ENCODE results near the gene KAZN.

Gene KAZN

DNA sequence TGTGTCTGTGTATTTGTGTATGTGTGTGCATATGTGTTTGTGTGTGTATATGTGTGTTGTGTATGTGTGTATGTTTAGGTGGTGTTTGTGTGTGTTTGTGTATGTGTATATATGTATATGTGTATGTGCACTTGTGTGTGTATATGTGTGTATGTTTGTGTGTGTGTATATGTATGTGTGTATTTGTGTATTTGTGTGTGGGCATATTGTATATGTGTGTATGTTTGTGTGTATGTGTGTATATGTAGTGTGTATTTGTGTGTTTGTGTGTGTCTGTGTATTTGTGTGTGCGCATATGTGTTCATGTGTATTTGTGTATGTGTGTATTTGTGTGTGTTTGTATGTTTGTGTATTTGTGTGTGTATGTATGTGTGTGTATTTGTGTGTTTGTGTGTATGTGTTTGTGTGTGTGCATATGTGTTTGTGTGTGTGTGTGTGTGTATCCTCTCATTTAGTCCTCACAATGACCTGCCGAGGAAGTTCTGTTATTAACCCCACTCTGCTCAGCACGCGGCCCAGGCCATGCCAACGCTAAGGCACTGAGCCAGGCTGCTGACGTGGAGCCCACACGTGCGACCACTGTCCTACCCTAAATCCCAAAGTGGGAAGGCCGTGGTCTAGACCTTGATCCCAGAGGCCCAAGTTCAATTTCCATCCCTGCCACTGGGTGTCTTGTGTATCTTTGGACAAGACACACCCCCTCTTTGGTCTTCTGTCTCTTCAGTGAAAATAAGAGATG is 511.8 kb downstream of the KAZN start:
- no peak for DNase-seq (ENCODE audit: low read depth in 3 of 3)

GRCh38 chr1:15110867-15111230 is 512.4 kb downstream of the KAZN start:
- no peak for DNase-seq (ENCODE audit: low read depth in 3 of 3)

GRCh38 chr1:15113146-15113545 is 514.7 kb downstream of the KAZN start:
- DNase-seq (ENCODE audit: low read depth in 3 of 3): no peak

DNA sequence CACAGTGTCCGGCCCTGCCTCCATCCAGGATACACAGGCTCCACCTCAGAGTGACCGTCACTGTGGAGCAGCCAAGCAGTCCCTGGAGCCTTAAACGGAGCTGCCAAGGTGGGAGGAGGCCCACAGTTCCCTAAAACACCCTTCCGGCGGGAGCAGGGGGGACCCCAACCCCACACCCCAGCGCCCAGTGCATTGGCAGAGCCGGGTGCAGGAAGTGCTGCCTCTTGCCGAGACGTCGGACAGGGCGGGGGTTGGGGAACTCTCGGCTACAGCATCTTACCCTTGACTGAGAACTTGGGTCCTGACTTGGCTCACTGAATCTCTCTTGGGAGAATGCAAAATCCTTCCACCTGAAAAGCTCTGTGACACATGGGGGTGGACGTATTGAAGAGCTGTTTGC is 516.4 kb downstream of the KAZN start:
- no peak for DNase-seq (ENCODE audit: low read depth in 3 of 3)

- no peak for DNase-seq (ENCODE audit: low read depth in 3 of 3)
These were observed 517.3 kb downstream of the KAZN start for GRCh38 chr1:15115542-15116330.

DNA sequence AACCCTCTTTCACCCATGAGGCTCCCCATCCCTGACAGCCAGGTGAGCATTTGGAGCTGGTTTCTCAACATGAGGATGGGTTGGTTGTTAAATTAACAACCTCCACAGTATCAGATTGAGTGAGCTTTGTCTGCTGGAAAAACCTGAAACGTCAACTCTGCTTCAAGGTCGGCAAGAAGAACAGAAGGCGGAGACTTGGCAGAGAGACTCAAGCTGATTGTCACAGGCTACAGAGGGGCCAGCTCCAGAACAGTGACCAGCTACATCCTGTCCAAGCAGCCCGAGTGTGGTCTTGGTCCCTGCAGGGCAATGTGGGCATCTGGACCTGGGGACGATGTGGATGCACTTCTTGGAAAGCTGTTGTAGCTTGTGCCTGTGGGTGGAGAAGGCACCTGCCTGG is 518.5 kb downstream of the KAZN start:
- no peak for DNase-seq (ENCODE audit: low read depth in 3 of 3)

- DNase-seq (ENCODE audit: low read depth in 3 of 3): no peak
These were observed 519.3 kb downstream of the KAZN start for GRCh38 chr1:15117671-15118325.

DNA sequence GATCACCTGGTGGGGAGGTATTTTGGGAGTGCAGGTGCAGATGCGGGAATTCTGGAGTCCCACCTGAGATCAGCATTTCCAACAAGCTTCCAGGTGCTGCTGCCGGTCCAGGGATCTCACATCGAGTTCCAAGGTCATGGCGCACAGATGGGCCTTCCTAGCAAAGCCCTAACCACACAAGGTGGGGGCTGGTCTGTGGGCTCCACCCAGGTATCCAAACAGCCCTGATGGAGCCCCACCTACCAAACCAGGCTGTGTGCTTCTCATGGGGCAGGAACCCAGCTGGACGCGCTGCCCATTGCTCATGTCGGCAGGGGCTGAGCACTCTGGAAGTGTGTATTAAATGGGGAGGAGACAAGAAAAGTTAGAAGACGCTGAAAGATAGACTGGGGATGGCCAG is 520.1 kb downstream of the KAZN start:
- DNase-seq (ENCODE audit: low read depth in 3 of 3): no peak

GRCh38 chr1:15120251-15120945 is 521.9 kb downstream of the KAZN start:
- no peak for DNase-seq (ENCODE audit: low read depth in 3 of 3)

GRCh38 chr1:15122331-15122730 is 523.8 kb downstream of the KAZN start:
- no peak for DNase-seq (ENCODE audit: low read depth in 3 of 3)

DNA sequence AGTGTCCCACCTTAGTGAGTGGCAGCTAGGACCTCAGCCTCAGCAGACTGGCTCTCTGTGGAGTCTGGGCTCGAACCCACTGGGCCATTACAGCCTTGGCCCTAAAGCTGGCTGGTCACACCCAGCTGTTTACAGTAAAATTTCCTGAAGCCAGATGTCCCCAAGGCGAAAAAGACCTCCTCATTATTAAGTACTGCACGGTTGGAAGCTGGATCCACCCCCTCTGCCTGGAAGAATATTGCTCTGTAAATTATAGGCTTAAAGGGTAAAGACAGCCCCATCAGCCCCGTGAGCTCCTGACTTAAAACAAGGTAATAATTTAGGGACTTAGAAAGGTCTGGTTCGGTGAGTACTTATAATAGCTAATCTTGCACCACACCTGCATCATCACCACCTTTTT is 524.8 kb downstream of the KAZN start:
- no peak for DNase-seq (ENCODE audit: low read depth in 3 of 3)

DNA sequence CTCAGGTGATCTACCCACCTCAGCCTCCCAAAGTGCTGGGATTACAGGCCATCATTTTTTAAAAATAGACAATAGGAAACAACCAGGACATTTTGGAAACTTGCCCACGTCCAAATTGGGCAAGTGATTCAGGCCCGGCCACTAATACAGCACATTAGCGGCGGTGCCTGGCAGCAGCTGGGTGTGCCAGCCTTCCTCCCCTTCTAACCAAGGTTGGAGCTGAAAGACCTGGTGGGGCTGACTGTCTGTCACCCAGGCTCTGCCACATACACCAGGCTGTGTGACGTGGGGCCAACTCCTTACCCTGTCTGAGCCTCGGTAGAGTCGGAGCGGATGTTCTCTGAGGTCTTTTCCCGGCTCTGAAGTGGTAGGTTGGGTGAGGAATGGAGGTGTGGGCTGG is 525.4 kb downstream of the KAZN start:
- DNase-seq (ENCODE audit: low read depth in 3 of 3): no peak

- DNase-seq (ENCODE audit: low read depth in 3 of 3): no peak
These were observed 526.0 kb downstream of the KAZN start for GRCh38 chr1:15124362-15125100.

GRCh38 chr1:15125101-15125745 is 526.7 kb downstream of the KAZN start:
- no peak for DNase-seq (ENCODE audit: low read depth in 3 of 3)

GRCh38 chr1:15128077-15128476 is 529.6 kb downstream of the KAZN start:
- no peak for DNase-seq (ENCODE audit: low read depth in 3 of 3)

- DNase-seq (ENCODE audit: low read depth in 3 of 3): peak; percentile 54 to 71 (median 61)
These were observed 530.2 kb downstream of the KAZN start for GRCh38 chr1:15128520-15129313.

- no peak for DNase-seq (ENCODE audit: low read depth in 3 of 3)
These were observed 531.5 kb downstream of the KAZN start for GRCh38 chr1:15129944-15130343.

GRCh38 chr1:15130607-15131006 is 532.1 kb downstream of the KAZN start:
- no peak for DNase-seq (ENCODE audit: low read depth in 3 of 3)

- DNase-seq (ENCODE audit: low read depth in 3 of 3): no peak
These were observed 534.5 kb downstream of the KAZN start for GRCh38 chr1:15132965-15133364.

DNA sequence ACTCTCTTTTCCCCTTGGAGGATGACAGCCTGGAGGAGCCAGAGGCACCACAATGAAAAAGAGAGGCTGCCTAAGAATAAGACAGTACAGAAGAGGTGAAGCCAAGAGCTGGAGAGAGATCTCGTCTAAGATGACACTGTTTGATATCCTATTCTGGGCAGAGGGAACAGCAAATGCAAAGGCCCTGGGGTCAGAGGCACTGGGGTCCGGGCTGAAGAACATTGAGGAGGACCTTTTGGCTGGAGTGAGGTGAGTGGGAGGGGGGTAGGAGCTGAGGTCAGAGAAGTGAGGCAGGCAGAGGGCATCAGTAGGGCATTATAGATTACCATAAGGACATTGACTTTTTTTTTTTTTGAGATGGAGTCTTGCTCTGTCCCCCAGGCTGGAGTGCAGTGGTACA is 535.8 kb downstream of the KAZN start:
- DNase-seq (ENCODE audit: low read depth in 3 of 3): no peak

Measured in stimulated activated CD4-positive, alpha-beta T cell treated with anti-CD3 and anti-CD28 coated beads, TNF-alpha, amount 100 ng/mL, for 24 hours (primary cell).